CD1c-positive myeloid dendritic cell (primary cell): ENCODE results near the gene RTP3.
"Not testable (repeated sequence)": the region's sequence is repeated elsewhere in the genome, so short reads cannot be mapped to it uniquely, and the experiment has no call there.

Source experiments
- DNase-seq: peaks from one replicate; pipeline ENCODE4 v3.0.0-alpha.2; 2016; ENCODE audit errors: extremely low spot score

RTP3 gene

GRCh38 chr3:46546896-46547440 is 49.2 kb downstream of the RTP3 start:
- no peak for DNase-seq

GRCh38 chr3:46548611-46549010 is 50.8 kb downstream of the RTP3 start:
- not testable (repeated sequence) for DNase-seq

- no peak for DNase-seq
Observed at GRCh38 chr3:46549408-46549904, 51.7 kb downstream of the RTP3 start.

- no peak for DNase-seq
Observed at GRCh38 chr3:46549989-46550388, 52.2 kb downstream of the RTP3 start.
